WTC11 (cell line): ENCODE data around the gene GTF2F1. TPM values are rescaled to one million over a fixed set of nuclear protein-coding genes. Genes with fewer than 3 reads are reported as not detected.

ENCODE experiments used
- ATAC-seq: fragments of 200-7000 bp; cut with Tn5 transposase; 2 replicates; pipeline ENCODE4 v1.10.0; 2021; ENCODE audit warnings: mild to moderate bottlenecking, moderate library complexity
- CTCF ChIA-PET: fragments of 300-600 bp; sonication (Branson Sonifier 250); formaldehyde crosslinking; loops from one replicate; lab custom pipeline; 2021; ENCODE audit warnings: antibody characterized with exemption; lab: Charles Lee
- POLR2A ChIA-PET: fragments of 350-600 bp; sonication (Branson Sonifier 250); formaldehyde crosslinking; loops from one replicate; lab custom pipeline; 2021; ENCODE audit warnings: antibody characterized with exemption; lab: Charles Lee
- DNase-seq: peaks from one replicate; pipeline ENCODE4 v3.0.0; 2021; ENCODE audit warnings: low spot score
- H3K27ac Mint-ChIP-seq: 2 replicates; pipeline ENCODE4 v1.8.0; 2021; ENCODE audit warnings: mixed read lengths
- H3K27me3 Mint-ChIP-seq: 2 replicates; pipeline ENCODE4 v1.8.0; 2021; ENCODE audit warnings: low read depth, mild to moderate bottlenecking, moderate library complexity, mixed read lengths
- H3K36me3 Mint-ChIP-seq: 2 replicates; pipeline ENCODE4 v1.8.0; 2021; ENCODE audit warnings: mixed read lengths
- H3K4me1 Mint-ChIP-seq: 2 replicates; pipeline ENCODE4 v1.8.0; 2022; ENCODE audit warnings: mixed read lengths
- H3K4me3 Mint-ChIP-seq: 2 replicates; pipeline ENCODE4 v1.8.0; 2021; ENCODE audit warnings: mild to moderate bottlenecking, moderate library complexity, mixed read lengths
- H3K9me3 Mint-ChIP-seq: 2 replicates; pipeline ENCODE4 v1.8.0; 2021; ENCODE audit warnings: mixed read lengths
- CBFB ChIP-seq: sonication (generic); formaldehyde crosslinking; IDR thresholded peaks from 2 replicates; pipeline ENCODE4 v1.8.1; 2022; ENCODE audit warnings: mild to moderate bottlenecking, low read depth, missing genetic modification reagents
- CREB1 ChIP-seq: sonication (generic); formaldehyde crosslinking; IDR thresholded peaks from 2 replicates; pipeline ENCODE4 v1.8.0; 2023; ENCODE audit warnings: mild to moderate bottlenecking, missing genetic modification reagents
- CREM ChIP-seq: sonication (generic); formaldehyde crosslinking; IDR thresholded peaks from 2 replicates; pipeline ENCODE4 v1.8.1; 2022; ENCODE audit warnings: mild to moderate bottlenecking, missing genetic modification reagents, moderate library complexity
- ETV6 ChIP-seq: sonication (generic); formaldehyde crosslinking; IDR thresholded peaks from 2 replicates; pipeline ENCODE4 v1.8.1; 2022; ENCODE audit warnings: mild to moderate bottlenecking, missing genetic modification reagents
- NR1H2 ChIP-seq: sonication (generic); formaldehyde crosslinking; IDR thresholded peaks from 2 replicates; pipeline ENCODE4 v1.9.0; 2021; ENCODE audit warnings: mild to moderate bottlenecking, moderate library complexity, missing genetic modification reagents
- OVOL2 ChIP-seq: fragments of 250-450 bp; sonication (Bioruptor Pico); IDR thresholded peaks from 2 replicates; pipeline ENCODE4 v1.9.0; 2021; ENCODE audit warnings: mild to moderate bottlenecking, borderline replicate concordance
- RORB ChIP-seq: fragments of 250-450 bp; sonication (Bioruptor Pico); IDR thresholded peaks from 2 replicates; pipeline ENCODE4 v1.9.0; 2021; ENCODE audit warnings: mild to moderate bottlenecking
- SMAD4 ChIP-seq: sonication (generic); formaldehyde crosslinking; IDR thresholded peaks from 2 replicates; pipeline ENCODE4 v1.8.0; 2022; ENCODE audit warnings: mild to moderate bottlenecking, missing genetic modification reagents
- TCF7 ChIP-seq: sonication (generic); formaldehyde crosslinking; IDR thresholded peaks from 2 replicates; pipeline ENCODE4 v1.8.0; 2022; ENCODE audit warnings: mild to moderate bottlenecking, low read depth, missing genetic modification reagents, moderate library complexity
- ZNF138 ChIP-seq: sonication (generic); formaldehyde crosslinking; conservative IDR thresholded peaks from 2 replicates; pipeline ENCODE4 v1.8.1; 2022; ENCODE audit warnings: mild to moderate bottlenecking, moderate library complexity, missing genetic modification reagents
- ZNF396 ChIP-seq: fragments of 250-450 bp; sonication (Bioruptor Pico); IDR thresholded peaks from 2 replicates; pipeline ENCODE4 v1.8.0; 2021; ENCODE audit warnings: mild to moderate bottlenecking, moderate library complexity, borderline replicate concordance
- ZNF671 ChIP-seq: fragments of 250-450 bp; sonication (Bioruptor Pico); IDR thresholded peaks from 2 replicates; pipeline ENCODE4 v1.8.0; 2021; ENCODE audit warnings: mild to moderate bottlenecking
- total RNA-seq: library from RNA; stranded (reverse); gene quantifications from 3 replicates; pipeline ENCODE4 v1.2.3, GENCODE V29; 2021
- TF ChIP-seq, protein P1 (sequence below): sonication (generic); formaldehyde crosslinking; conservative IDR thresholded peaks from 2 replicates; pipeline ENCODE4 v1.8.1; 2022; ENCODE audit warnings: mild to moderate bottlenecking, missing genetic modification reagents
- TF ChIP-seq, protein P2 (sequence below): sonication (generic); formaldehyde crosslinking; IDR thresholded peaks from 2 replicates; pipeline ENCODE4 v1.8.0; 2023; ENCODE audit warnings: mild to moderate bottlenecking, missing genetic modification reagents
- TF ChIP-seq, protein P3 (sequence below): sonication (generic); formaldehyde crosslinking; IDR thresholded peaks from 2 replicates; pipeline ENCODE4 v1.8.1; 2022; ENCODE audit warnings: missing genetic modification reagents, borderline replicate concordance
- TF ChIP-seq, protein P4 (sequence below): sonication (generic); formaldehyde crosslinking; IDR thresholded peaks from 2 replicates; pipeline ENCODE4 v1.8.0; 2022; ENCODE audit warnings: mild to moderate bottlenecking, missing genetic modification reagents
- TF ChIP-seq, protein P5 (sequence below): sonication (generic); formaldehyde crosslinking; IDR thresholded peaks from 2 replicates; pipeline ENCODE4 v1.8.1; 2023; ENCODE audit warnings: mild to moderate bottlenecking, missing genetic modification reagents
- TF ChIP-seq, protein P6 (sequence below): fragments of 250-450 bp; sonication (Bioruptor Pico); IDR thresholded peaks from 2 replicates; pipeline ENCODE4 v1.8.0; 2021; ENCODE audit warnings: mild to moderate bottlenecking

Gene GTF2F1
- total RNA-seq, 1 experiment from 2014 or later, result 62.4 TPM

DNA sequence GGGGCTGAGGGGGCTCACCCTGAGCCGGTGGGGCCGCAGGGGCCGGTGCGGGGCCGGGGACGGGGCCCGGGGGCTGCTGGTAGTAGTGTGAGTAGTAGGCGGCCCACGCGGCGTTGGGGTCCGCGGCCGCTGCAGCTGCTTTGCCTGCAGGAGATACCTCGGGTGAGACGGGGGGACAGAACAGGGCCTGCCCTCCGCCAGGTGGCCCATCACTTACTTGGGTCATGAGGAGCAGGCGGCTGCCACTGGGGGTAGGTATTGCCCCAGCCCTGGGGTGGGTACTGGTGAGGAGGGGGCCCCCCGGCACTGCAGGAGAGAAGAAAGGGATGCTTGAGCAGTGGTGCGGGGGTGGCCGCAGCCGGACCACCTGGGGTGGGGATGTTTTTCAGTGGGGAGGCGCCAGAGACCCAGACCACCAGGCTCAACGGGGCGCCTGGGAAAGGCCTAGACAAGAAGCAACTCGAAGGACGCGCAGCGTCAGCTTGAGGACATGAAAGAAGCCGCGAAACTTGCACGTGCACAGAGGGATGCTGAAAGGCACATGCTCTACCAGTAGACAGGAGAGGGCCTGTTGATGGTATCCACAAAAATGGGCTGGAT, 22.7 kb upstream of the GTF2F1 start (continued):
- no peak for TF ChIP-seq CREB1

DNA sequence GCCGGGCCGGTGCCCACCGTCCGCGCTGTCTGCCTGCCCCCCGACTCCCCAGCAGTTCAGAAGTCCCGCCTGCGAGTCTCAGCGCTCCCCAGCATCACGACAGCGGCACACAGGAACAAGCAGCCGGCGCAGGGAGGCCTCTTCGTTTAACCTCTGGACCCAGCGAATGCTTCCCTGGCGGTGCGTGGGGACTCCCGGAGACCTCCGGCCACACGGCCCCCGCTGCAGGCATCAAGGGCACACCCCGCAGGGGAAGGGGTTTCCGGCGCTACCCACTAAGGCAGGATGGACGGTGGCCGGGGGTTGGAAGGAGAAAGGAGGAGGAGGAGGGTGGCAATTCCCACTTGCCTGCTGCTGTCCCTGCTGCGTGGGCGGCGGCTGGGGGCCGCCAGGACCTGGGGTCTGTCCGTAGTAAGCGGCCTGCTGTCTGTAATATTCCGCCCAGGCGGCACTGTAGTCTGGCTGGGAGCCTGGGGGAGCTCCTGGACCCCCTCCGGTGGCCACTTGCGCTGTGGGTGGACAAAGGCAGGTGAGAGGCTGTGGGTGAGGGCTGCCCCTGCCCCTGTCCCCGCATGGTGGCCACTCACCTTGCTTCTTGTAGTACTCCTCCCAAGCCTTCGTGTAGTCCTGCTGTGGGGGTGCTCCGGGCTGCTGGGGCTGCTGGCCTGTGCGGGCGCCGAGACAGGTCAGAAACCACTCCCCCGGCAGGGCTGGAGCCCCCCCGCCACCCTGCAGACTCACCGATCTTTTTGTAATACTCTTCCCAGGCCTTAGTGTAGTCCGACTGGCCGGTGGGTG, 22.0 kb upstream of the GTF2F1 start:
- Mint-ChIP-seq H3K27ac (peak overlapping the region; percentile 86; the same call in 1 of the 2 replicates), H3K4me3 (no peak overlapping the region), H3K36me3 (peaks cover 48% of the 10 kb centered on the region), H3K27me3 (no peaks in the 10 kb centered on the region), H3K4me1 (peaks cover 7% of the 10 kb centered on the region), H3K9me3 (no peaks in the 10 kb centered on the region)
- DNase-seq (no peak), ATAC-seq (no peak)
- POLR2A ChIA-PET, result no interaction called here
- TF ChIP-seq ETV6 (CRISPR knock-in tag), result no peak
- TF ChIP-seq NR1H2 (CRISPR knock-in tag), result no peak
- no peak for TF ChIP-seq CREM
- TF ChIP-seq, protein P1, sequence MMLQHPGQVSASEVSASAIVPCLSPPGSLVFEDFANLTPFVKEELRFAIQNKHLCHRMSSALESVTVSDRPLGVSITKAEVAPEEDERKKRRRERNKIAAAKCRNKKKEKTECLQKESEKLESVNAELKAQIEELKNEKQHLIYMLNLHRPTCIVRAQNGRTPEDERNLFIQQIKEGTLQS (CRISPR knock-in tag), result no peak
- TF ChIP-seq, protein P2, sequence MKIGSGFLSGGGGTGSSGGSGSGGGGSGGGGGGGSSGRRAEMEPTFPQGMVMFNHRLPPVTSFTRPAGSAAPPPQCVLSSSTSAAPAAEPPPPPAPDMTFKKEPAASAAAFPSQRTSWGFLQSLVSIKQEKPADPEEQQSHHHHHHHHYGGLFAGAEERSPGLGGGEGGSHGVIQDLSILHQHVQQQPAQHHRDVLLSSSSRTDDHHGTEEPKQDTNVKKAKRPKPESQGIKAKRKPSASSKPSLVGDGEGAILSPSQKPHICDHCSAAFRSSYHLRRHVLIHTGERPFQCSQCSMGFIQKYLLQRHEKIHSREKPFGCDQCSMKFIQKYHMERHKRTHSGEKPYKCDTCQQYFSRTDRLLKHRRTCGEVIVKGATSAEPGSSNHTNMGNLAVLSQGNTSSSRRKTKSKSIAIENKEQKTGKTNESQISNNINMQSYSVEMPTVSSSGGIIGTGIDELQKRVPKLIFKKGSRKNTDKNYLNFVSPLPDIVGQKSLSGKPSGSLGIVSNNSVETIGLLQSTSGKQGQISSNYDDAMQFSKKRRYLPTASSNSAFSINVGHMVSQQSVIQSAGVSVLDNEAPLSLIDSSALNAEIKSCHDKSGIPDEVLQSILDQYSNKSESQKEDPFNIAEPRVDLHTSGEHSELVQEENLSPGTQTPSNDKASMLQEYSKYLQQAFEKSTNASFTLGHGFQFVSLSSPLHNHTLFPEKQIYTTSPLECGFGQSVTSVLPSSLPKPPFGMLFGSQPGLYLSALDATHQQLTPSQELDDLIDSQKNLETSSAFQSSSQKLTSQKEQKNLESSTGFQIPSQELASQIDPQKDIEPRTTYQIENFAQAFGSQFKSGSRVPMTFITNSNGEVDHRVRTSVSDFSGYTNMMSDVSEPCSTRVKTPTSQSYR (CRISPR knock-in tag), result no peak
- no peak for TF ChIP-seq CBFB (CRISPR knock-in tag)
- TF ChIP-seq SMAD4 (CRISPR knock-in tag), result no peak
- no peak for TF ChIP-seq TCF7
- TF ChIP-seq, protein P3, sequence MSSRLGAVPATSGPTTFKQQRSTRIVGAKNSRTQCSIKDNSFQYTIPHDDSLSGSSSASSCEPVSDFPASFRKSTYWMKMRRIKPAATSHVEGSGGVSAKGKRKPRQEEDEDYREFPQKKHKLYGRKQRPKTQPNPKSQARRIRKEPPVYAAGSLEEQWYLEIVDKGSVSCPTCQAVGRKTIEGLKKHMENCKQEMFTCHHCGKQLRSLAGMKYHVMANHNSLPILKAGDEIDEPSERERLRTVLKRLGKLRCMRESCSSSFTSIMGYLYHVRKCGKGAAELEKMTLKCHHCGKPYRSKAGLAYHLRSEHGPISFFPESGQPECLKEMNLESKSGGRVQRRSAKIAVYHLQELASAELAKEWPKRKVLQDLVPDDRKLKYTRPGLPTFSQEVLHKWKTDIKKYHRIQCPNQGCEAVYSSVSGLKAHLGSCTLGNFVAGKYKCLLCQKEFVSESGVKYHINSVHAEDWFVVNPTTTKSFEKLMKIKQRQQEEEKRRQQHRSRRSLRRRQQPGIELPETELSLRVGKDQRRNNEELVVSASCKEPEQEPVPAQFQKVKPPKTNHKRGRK (CRISPR knock-in tag), result no peak
- TF ChIP-seq, protein P4, sequence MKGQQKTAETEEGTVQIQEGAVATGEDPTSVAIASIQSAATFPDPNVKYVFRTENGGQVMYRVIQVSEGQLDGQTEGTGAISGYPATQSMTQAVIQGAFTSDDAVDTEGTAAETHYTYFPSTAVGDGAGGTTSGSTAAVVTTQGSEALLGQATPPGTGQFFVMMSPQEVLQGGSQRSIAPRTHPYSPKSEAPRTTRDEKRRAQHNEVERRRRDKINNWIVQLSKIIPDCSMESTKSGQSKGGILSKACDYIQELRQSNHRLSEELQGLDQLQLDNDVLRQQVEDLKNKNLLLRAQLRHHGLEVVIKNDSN (CRISPR knock-in tag), result no peak
- no peak for TF ChIP-seq RORB
- TF ChIP-seq, protein P5, sequence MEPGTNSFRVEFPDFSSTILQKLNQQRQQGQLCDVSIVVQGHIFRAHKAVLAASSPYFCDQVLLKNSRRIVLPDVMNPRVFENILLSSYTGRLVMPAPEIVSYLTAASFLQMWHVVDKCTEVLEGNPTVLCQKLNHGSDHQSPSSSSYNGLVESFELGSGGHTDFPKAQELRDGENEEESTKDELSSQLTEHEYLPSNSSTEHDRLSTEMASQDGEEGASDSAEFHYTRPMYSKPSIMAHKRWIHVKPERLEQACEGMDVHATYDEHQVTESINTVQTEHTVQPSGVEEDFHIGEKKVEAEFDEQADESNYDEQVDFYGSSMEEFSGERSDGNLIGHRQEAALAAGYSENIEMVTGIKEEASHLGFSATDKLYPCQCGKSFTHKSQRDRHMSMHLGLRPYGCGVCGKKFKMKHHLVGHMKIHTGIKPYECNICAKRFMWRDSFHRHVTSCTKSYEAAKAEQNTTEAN, result no peak
- CTCF ChIA-PET, result interaction anchor here (0.6 to 1.1 kb wide), 4 partner anchors 22 to 1532 kb away, joined by 3 to 4 read pairs (median 4); partner anchors contain the start of gene GTF2F1

DNA sequence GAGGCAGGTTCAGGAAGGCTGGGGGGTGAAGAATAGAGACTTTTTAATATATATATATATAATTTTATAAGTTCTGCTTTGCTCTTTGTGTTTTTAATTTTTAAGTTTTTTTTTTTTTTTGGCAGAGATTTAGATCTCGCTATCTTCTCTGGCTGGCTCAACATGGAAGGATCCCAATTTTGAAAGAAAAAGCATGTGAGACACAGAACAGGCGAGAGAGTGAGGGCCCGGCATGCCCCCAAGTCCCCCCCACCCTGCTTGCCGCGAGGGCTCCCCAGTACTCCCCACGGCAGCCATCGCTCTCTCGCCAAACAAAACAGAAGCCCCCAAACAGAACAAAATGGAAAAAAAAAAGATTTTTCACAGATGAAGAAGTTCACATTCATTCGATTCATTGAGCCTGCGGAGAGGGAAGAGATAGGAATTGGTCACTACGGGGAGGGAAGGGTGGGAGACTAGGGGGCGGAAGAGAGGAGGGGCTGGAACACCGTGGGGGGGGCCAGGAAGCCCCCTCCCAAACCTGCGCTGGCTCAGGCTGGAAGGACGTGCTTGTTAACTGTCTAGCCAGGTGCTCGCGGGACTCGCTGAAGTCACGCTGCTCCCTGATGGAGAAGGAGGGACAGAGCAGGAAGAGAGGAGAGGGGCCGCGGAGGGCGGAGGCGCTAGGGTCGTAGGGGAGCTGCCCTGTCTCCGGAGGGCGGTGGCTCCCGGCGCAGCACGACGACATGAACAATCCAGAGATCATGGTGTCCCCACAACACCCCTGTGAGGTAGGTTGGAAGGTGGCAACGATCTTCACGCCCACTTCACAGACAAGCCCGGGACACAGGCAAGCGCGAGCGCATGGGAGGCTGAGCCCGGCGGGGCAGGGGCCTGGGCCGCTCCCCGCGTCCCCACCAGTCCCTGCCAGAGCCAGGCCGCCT, 21.0 kb upstream of the GTF2F1 start:
- Mint-ChIP-seq H3K4me1 (peaks cover 7% of the 10 kb centered on the region), H3K27me3 (no peaks in the 10 kb centered on the region), H3K27ac (peak overlapping the region; percentile 86), H3K9me3 (no peaks in the 10 kb centered on the region), H3K36me3 (peaks cover 40% of the 10 kb centered on the region), H3K4me3 (no peak overlapping the region)
- ATAC-seq (peak; percentile 46), DNase-seq (peak; percentile 48)
- CTCF ChIA-PET, result interaction anchor here (0.6 to 1.1 kb wide), 3 partner anchors 21 to 288 kb away, joined by 3 to 4 read pairs (median 4); partner anchors contain the start of gene GTF2F1
- POLR2A ChIA-PET, result no interaction called here
- TF ChIP-seq ZNF671 (CRISPR knock-in tag), result no peak
- no peak for TF ChIP-seq ZNF138 (CRISPR knock-in tag)
- TF ChIP-seq, protein P5, result no peak
- TF ChIP-seq, protein P6, sequence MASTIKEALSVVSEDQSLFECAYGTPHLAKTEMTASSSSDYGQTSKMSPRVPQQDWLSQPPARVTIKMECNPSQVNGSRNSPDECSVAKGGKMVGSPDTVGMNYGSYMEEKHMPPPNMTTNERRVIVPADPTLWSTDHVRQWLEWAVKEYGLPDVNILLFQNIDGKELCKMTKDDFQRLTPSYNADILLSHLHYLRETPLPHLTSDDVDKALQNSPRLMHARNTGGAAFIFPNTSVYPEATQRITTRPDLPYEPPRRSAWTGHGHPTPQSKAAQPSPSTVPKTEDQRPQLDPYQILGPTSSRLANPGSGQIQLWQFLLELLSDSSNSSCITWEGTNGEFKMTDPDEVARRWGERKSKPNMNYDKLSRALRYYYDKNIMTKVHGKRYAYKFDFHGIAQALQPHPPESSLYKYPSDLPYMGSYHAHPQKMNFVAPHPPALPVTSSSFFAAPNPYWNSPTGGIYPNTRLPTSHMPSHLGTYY (CRISPR knock-in tag), result no peak
- TF ChIP-seq ZNF396 (CRISPR knock-in tag), result no peak
- no peak for TF ChIP-seq OVOL2 (CRISPR knock-in tag)
